ENCODE measurements around the gene BICDL2. TPM values are rescaled to one million over a fixed set of nuclear protein-coding genes. Genes with fewer than 3 reads are reported as not detected.

Gene BICDL2
- total and polyA plus RNA-seq, 9 of the 15 experiments (the other 6 are each of a cell fraction or from before 2014, with no cell fraction given), result 0.09 to 0.28 (median 0.09) TPM; not detected in 6

DNA sequence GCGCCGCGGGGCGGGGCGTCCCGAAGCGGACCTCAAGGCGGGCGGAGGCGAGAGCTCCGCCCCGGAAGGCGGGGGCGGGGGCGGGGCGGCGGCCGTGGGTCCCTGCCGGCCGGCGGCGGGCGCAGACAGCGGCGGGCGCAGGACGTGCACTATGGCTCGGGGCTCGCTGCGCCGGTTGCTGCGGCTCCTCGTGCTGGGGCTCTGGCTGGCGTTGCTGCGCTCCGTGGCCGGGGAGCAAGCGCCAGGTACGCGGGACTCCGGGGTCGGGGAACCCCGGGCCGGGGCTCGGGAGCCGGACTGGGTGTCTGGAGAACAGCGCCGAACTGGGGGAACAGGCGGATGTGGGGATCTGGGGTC is 16.5 kb downstream of the BICDL2 start, which contains the start of gene TNFRSF12A (continued):
- 0 out of 2 replicates have a peak, but pooled peaks have one; percentile 41 for TF ChIP-seq NR2C2 (CRISPR knock-in tag; IDR thresholded peaks at IDR 0.05)
- TF ChIP-seq NR2C2 (tag; IDR thresholded peaks at IDR 0.05), result no peak

DNA sequence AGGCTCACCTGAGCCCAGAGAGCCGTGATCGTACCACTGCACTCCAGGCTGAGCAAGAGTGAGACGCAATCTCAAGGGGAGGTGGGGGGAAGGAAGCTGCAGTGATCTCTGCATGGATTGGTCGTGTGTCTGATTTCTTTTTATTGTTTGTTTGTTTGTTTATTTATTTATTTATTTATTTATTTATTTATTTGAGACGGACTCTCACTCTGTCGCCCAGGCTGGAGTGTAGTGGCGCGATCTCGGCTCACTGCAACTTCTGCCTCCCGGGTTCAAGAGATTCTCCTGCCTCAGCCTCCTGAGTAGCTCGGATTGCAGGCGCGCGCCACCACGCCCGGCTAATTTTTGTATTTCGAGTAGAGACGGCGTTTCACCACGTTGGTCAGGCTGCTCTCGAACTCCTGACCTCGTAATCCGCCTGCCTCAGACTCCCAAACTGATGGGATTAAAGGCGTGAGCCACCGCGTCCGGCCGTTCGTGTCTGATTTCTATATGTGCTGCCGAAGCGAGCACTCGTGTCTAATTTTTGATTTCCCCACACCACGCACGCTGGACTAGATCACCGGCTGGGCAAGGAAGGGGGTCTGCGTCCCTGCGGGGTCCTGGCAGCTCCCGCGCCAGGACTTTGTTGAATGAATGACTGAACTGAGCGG is 17.0 kb downstream of the BICDL2 start:
- Histone ChIP-seq H3K4me1 (replicated peaks in 1 of 2; ENCODE audit: control insufficient read depth in 2 of 2, insufficient read depth in 2 of 2, low read length in 2 of 2) (peaks cover 38 to 91% of the 10 kb centered on the region in 2 experiments), H3K27ac (ENCODE audit: extremely low read depth, low read depth, low read length) (peak overlapping the region; percentile 90)
- TF ChIP-seq, protein P1, sequence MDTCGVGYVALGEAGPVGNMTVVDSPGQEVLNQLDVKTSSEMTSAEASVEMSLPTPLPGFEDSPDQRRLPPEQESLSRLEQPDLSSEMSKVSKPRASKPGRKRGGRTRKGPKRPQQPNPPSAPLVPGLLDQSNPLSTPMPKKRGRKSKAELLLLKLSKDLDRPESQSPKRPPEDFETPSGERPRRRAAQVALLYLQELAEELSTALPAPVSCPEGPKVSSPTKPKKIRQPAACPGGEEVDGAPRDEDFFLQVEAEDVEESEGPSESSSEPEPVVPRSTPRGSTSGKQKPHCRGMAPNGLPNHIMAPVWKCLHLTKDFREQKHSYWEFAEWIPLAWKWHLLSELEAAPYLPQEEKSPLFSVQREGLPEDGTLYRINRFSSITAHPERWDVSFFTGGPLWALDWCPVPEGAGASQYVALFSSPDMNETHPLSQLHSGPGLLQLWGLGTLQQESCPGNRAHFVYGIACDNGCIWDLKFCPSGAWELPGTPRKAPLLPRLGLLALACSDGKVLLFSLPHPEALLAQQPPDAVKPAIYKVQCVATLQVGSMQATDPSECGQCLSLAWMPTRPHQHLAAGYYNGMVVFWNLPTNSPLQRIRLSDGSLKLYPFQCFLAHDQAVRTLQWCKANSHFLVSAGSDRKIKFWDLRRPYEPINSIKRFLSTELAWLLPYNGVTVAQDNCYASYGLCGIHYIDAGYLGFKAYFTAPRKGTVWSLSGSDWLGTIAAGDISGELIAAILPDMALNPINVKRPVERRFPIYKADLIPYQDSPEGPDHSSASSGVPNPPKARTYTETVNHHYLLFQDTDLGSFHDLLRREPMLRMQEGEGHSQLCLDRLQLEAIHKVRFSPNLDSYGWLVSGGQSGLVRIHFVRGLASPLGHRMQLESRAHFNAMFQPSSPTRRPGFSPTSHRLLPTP (IDR thresholded peaks at IDR 0.05; ENCODE audit: borderline replicate concordance, extremely low read depth, insufficient read length), result peak; percentile 35
- TF ChIP-seq ZBTB7A (IDR thresholded peaks at IDR 0.05; ENCODE audit: borderline replicate concordance, control insufficient read depth, low read depth, low read length) (peak; percentile 97), TFAP4 (CRISPR knock-in tag; IDR thresholded peaks at IDR 0.05; ENCODE audit: borderline replicate concordance) (0 out of 2 replicates have a peak, but pooled peaks have one; percentile 28), ZNF778 (CRISPR knock-in tag; IDR thresholded peaks at IDR 0.05) (no peak), PHF8 (IDR thresholded peaks at IDR 0.05; ENCODE audit: borderline replicate concordance, low read length) (peak; percentile 36; the same call in 1 of the 2 replicates), BCOR (IDR thresholded peaks at IDR 0.05) (peak; percentile 82), ZNF263 (CRISPR knock-in tag; IDR thresholded peaks at IDR 0.05; ENCODE audit: borderline replicate concordance) (0 out of 2 replicates have a peak, but pooled peaks have one; percentile 26), SAP30 (IDR thresholded peaks at IDR 0.05; ENCODE audit: borderline replicate concordance, insufficient read depth, low read depth, low read length, poor library complexity, severe bottlenecking) (peak; percentile 39), SP1 (CRISPR knock-in tag; IDR thresholded peaks at IDR 0.05) (0 out of 2 replicates have a peak, but pooled peaks have one; percentile 20), SMARCA5 (IDR thresholded peaks at IDR 0.05) (0 out of 2 replicates have a peak, but pooled peaks have one; percentile 15)
- TF ChIP-seq, protein P2, sequence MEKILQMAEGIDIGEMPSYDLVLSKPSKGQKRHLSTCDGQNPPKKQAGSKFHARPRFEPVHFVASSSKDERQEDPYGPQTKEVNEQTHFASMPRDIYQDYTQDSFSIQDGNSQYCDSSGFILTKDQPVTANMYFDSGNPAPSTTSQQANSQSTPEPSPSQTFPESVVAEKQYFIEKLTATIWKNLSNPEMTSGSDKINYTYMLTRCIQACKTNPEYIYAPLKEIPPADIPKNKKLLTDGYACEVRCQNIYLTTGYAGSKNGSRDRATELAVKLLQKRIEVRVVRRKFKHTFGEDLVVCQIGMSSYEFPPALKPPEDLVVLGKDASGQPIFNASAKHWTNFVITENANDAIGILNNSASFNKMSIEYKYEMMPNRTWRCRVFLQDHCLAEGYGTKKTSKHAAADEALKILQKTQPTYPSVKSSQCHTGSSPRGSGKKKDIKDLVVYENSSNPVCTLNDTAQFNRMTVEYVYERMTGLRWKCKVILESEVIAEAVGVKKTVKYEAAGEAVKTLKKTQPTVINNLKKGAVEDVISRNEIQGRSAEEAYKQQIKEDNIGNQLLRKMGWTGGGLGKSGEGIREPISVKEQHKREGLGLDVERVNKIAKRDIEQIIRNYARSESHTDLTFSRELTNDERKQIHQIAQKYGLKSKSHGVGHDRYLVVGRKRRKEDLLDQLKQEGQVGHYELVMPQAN (IDR thresholded peaks at IDR 0.05; ENCODE audit: borderline replicate concordance), result peak; percentile 30; the same call in 1 of the 2 replicates

More for the DNA sequence above, 17.0 kb downstream of the BICDL2 start:
- H3K36me3 ChIP-seq (ENCODE audit: control insufficient read depth, insufficient read depth, low read length), result peaks cover 15% of the 10 kb centered on the region; the same call in 2 of the 3 replicates
- H3K4me2 ChIP-seq (ENCODE audit: insufficient read depth, low read length), result peak overlapping the region; percentile 90
- no peaks in the 10 kb centered on the region for H3K27me3 ChIP-seq (ENCODE audit: control insufficient read depth in 2 of 2, insufficient read depth in 2 of 2, low read length in 2 of 2)
- no TSS peak for BruUV-seq (replicated peaks)
- in situ Hi-C loops (cut with MboI) (no loop called here), intact Hi-C loops (cut with micrococcal nuclease) (loop anchor here (1.0 to 10.0 kb wide), 2 partner anchors 11 to 55 kb away; partner anchors contain the start of genes KREMEN2 and PAQR4)
- peaks cover 2% of the 10 kb centered on the region for H3K9me1 ChIP-seq (ENCODE audit: control insufficient read depth, insufficient read depth, low read length)
- peaks cover 28% of the 10 kb centered on the region for H4K20me1 ChIP-seq (replicated peaks; ENCODE audit: control insufficient read depth, insufficient read depth, low read length)
- peaks cover 37% of the 10 kb centered on the region for H3K79me2 ChIP-seq (ENCODE audit: control insufficient read depth, insufficient read depth, low read length)
- ChIA-PET CTCF (ENCODE audit: low intra/inter-chr PET ratio) (interaction anchor here (0.6 kb wide), 1 partner anchor 40 kb away, joined by 6 read pairs; no protein-coding TSS in a partner anchor), POLR2A (interaction anchor here (0.6 to 3.3 kb wide), 8 partner anchors 10 to 410 kb away, joined by 3 to 29 read pairs (median 4); no protein-coding TSS in a partner anchor)
- FAIRE-seq, result no peak
- peak overlapping the region; percentile 97 for H2AFZ ChIP-seq (ENCODE audit: low read depth, low read length)
- DNase-seq (ENCODE audit: extremely low read depth in 1 of 4, low spot score in 3 of 4), result no peak
- H3K9ac ChIP-seq (ENCODE audit: insufficient read depth in 1 of 2, low read depth in 2 of 2, low read length in 2 of 2), result peak overlapping the region; percentile 59 to 94
- 25% methylated on average over 36 of the region's 40 CpGs for WGBS (ENCODE audit: insufficient coverage, low coverage, missing lambda C conversion rate)
- ATAC-seq, result no peak
- H3K4me3 ChIP-seq, result peak overlapping the region; percentile 82
- no peaks in the 10 kb centered on the region for H3K9me3 ChIP-seq (replicated peaks; ENCODE audit: control insufficient read depth, insufficient read depth, low read depth, low read length)

All from K562 (cell line).